Astrocyte (in vitro differentiated cells and primary cell): ENCODE measurements around the gene TMPRSS3. TPM values are rescaled to one million over a fixed set of nuclear protein-coding genes. Genes with fewer than 3 reads are reported as not detected.
"Not testable (repeated sequence)": the region's sequence is repeated elsewhere in the genome, so short reads cannot be mapped to it uniquely, and the experiment has no call there.

Experiments
- DNase-seq: peaks from one replicate; pipeline ENCODE4 v3.0.0-alpha.2; 2010; ENCODE audit warnings: low read depth
- FAIRE-seq: peaks from 2 replicates; lab custom pipeline; 2011; peaks lifted over from hg19 to GRCh38; lab: Jason Lieb, UNC
- H2AFZ ChIP-seq: 2 replicates; pipeline ENCODE4 v1.6.0; 2012; ENCODE audit warnings: low read depth, low read length, inconsistent platforms
- H3K27ac ChIP-seq: 2 replicates; pipeline ENCODE4 v1.5.1; 2011; ENCODE audit warnings: low read depth, low read length, inconsistent platforms
- H3K27me3 ChIP-seq: 2 replicates; pipeline ENCODE4 v1.6.0; 2011; ENCODE audit warnings: low read length, inconsistent platforms; ENCODE audit not compliant: insufficient read depth
- H3K36me3 ChIP-seq: 2 replicates; pipeline ENCODE4 v1.5.1; 2011; ENCODE audit warnings: low read length, inconsistent platforms; ENCODE audit not compliant: insufficient read depth
- H3K4me1 ChIP-seq: 2 replicates; pipeline ENCODE4 v1.5.1; 2011; ENCODE audit warnings: low read length, inconsistent platforms; ENCODE audit not compliant: insufficient read depth
- H3K4me2 ChIP-seq: 2 replicates; pipeline ENCODE4 v1.6.0; 2012; ENCODE audit warnings: low read length, inconsistent platforms
- H3K4me3 ChIP-seq: 2 replicates; pipeline ENCODE4 v1.5.1; 2011; ENCODE audit warnings: low read depth, mild to moderate bottlenecking, low read length, inconsistent platforms; ENCODE audit not compliant: insufficient read depth
- H3K79me2 ChIP-seq: 2 replicates; pipeline ENCODE4 v1.6.0; 2012; ENCODE audit warnings: mild to moderate bottlenecking, low read length, inconsistent platforms; ENCODE audit not compliant: insufficient read depth
- H3K9ac ChIP-seq: 2 replicates; pipeline ENCODE4 v1.6.0; 2012; ENCODE audit warnings: mild to moderate bottlenecking, low read length, inconsistent platforms
- H3K9me3 ChIP-seq: 2 replicates; pipeline ENCODE4 v1.5.1; 2012; ENCODE audit warnings: low read depth, mild to moderate bottlenecking, low read length, inconsistent platforms; ENCODE audit not compliant: insufficient read depth
- H4K20me1 ChIP-seq: 2 replicates; pipeline ENCODE4 v1.6.0; 2012; ENCODE audit warnings: low read length, inconsistent platforms; ENCODE audit not compliant: insufficient read depth
- H3K27ac Mint-ChIP-seq: one replicate; pipeline ENCODE4 v1.8.0; 2021; ENCODE audit warnings: mild to moderate bottlenecking, mixed read lengths; ENCODE audit not compliant: unreplicated experiment
- H3K27me3 Mint-ChIP-seq: one replicate; pipeline ENCODE4 v1.8.0; 2021; ENCODE audit warnings: low read depth, mixed read lengths; ENCODE audit not compliant: unreplicated experiment
- H3K36me3 Mint-ChIP-seq: one replicate; pipeline ENCODE4 v1.8.0; 2021; ENCODE audit warnings: low read depth, mixed read lengths; ENCODE audit not compliant: unreplicated experiment
- H3K4me1 Mint-ChIP-seq: one replicate; pipeline ENCODE4 v1.8.0; 2021; ENCODE audit warnings: low read depth, mixed read lengths; ENCODE audit not compliant: unreplicated experiment
- H3K4me3 Mint-ChIP-seq: one replicate; pipeline ENCODE4 v1.8.0; 2021; ENCODE audit warnings: mild to moderate bottlenecking, moderate library complexity, mixed read lengths; ENCODE audit not compliant: unreplicated experiment
- H3K9me3 Mint-ChIP-seq: one replicate; pipeline ENCODE4 v1.8.0; 2021; ENCODE audit warnings: mild to moderate bottlenecking, mixed read lengths; ENCODE audit not compliant: unreplicated experiment
- CTCF ChIP-seq: IDR thresholded peaks from 2 replicates; pipeline ENCODE4 v1.5.1; 2011; ENCODE audit warnings: low read depth, mild to moderate bottlenecking, inconsistent platforms, low read length, moderate library complexity; ENCODE audit not compliant: insufficient read depth
- EZH2 ChIP-seq: IDR thresholded peaks from 2 replicates; pipeline ENCODE4 v1.6.1; 2012; ENCODE audit warnings: mild to moderate bottlenecking, low read length, inconsistent platforms; ENCODE audit not compliant: insufficient read depth
- total RNA-seq: library from RNA; stranded (reverse); gene quantifications from 2 replicates; pipeline ENCODE4 v1.2.1, GENCODE V29; 2021

TMPRSS3 gene
- total RNA-seq, 1 donor from 2014 or later: not detected

GRCh38 chr21:42411197-42411869 lies 15.5 kb upstream of the TMPRSS3 start:
- H3K27ac Mint-ChIP-seq: no peak overlapping the region
- peaks cover 8% of the 10 kb centered on the region for H3K27me3 Mint-ChIP-seq
- H3K9ac ChIP-seq: no peak overlapping the region
- H2AFZ ChIP-seq: no peak overlapping the region
- FAIRE-seq (no peak), DNase-seq (no peak)
- no peaks in the 10 kb centered on the region for H3K36me3 ChIP-seq
- H3K9me3 Mint-ChIP-seq: peaks cover under 1% of the 10 kb centered on the region
- no peaks in the 10 kb centered on the region for H3K79me2 ChIP-seq
- H3K4me1 Mint-ChIP-seq: peaks cover 11% of the 10 kb centered on the region
- peaks cover 2% of the 10 kb centered on the region for H3K27me3 ChIP-seq
- no peaks in the 10 kb centered on the region for H3K9me3 ChIP-seq
- no peaks in the 10 kb centered on the region for H3K36me3 Mint-ChIP-seq
- H3K4me1 ChIP-seq: no peaks in the 10 kb centered on the region
- H3K27ac ChIP-seq: no peak overlapping the region
- H3K4me2 ChIP-seq: no peak overlapping the region
- no peak overlapping the region for H3K4me3 Mint-ChIP-seq
- H4K20me1 ChIP-seq: no peaks in the 10 kb centered on the region
- H3K4me3 ChIP-seq: no peak overlapping the region
- no peak for TF ChIP-seq CTCF
- TF ChIP-seq EZH2: no peak

GRCh38 chr21:42409366-42409765 lies 13.5 kb upstream of the TMPRSS3 start:
- Mint-ChIP-seq H3K9me3 (peaks cover 1% of the 10 kb centered on the region), H3K27me3 (peaks cover 11% of the 10 kb centered on the region)

GRCh38 chr21:42408718-42409117 lies 12.9 kb upstream of the TMPRSS3 start:
- not testable (repeated sequence) for H3K9me3 ChIP-seq, H3K27ac ChIP-seq, DNase-seq, H3K4me2 ChIP-seq, H3K9me3 Mint-ChIP-seq, H3K9ac ChIP-seq, H3K4me1 ChIP-seq, H3K79me2 ChIP-seq, H3K4me3 ChIP-seq, H3K36me3 Mint-ChIP-seq, H2AFZ ChIP-seq, H4K20me1 ChIP-seq, H3K4me3 Mint-ChIP-seq, FAIRE-seq, H3K27ac Mint-ChIP-seq, H3K4me1 Mint-ChIP-seq, H3K27me3 ChIP-seq, H3K36me3 ChIP-seq
- H3K27me3 Mint-ChIP-seq: peaks cover 11% of the 10 kb centered on the region

More at GRCh38 chr21:42409366-42409765, 13.5 kb upstream of the TMPRSS3 start:
- no peaks in the 10 kb centered on the region for H3K36me3 Mint-ChIP-seq
- no peak for FAIRE-seq
- no peak overlapping the region for H3K4me3 Mint-ChIP-seq
- H3K9me3 ChIP-seq: no peaks in the 10 kb centered on the region
- no peak for DNase-seq
- H3K9ac ChIP-seq: no peak overlapping the region
- no peak overlapping the region for H3K27ac ChIP-seq
- H3K27me3 ChIP-seq: peaks cover 2% of the 10 kb centered on the region
- H2AFZ ChIP-seq: no peak overlapping the region
- H3K79me2 ChIP-seq: no peaks in the 10 kb centered on the region
- no peak overlapping the region for H3K27ac Mint-ChIP-seq
- H3K4me1 ChIP-seq: no peaks in the 10 kb centered on the region
- H3K4me1 Mint-ChIP-seq: peaks cover 3% of the 10 kb centered on the region
- no peaks in the 10 kb centered on the region for H3K36me3 ChIP-seq
- H4K20me1 ChIP-seq: no peaks in the 10 kb centered on the region
- H3K4me3 ChIP-seq: no peak overlapping the region
- H3K4me2 ChIP-seq: no peak overlapping the region
- TF ChIP-seq EZH2 (no peak), CTCF (no peak)
